22Rv1 (cell line): ENCODE results near the gene PDE4B.

Source experiments
- H3K27ac ChIP-seq: fragments of 450-650 bp; 2 replicates; pipeline ENCODE4 v1.5.1; 2017
- CTCF ChIP-seq: fragments of 450-650 bp; IDR thresholded peaks from 2 replicates; pipeline ENCODE4 v1.5.1; 2017; ENCODE audit warnings: mild to moderate bottlenecking
- ZFX ChIP-seq: fragments of 450-650 bp; IDR thresholded peaks from 2 replicates; pipeline ENCODE4 v1.6.1; 2017; ENCODE audit warnings: antibody characterized with exemption, borderline replicate concordance

PDE4B gene

GRCh38 chr1:66327588-66327987, 534.9 kb downstream of the PDE4B start:
- no peak for TF ChIP-seq ZFX
- H3K27ac ChIP-seq: no peak overlapping the region

- no peak overlapping the region for H3K27ac ChIP-seq
- TF ChIP-seq ZFX: no peak
- no peak for TF ChIP-seq CTCF
These were observed 536.2 kb downstream of the PDE4B start for GRCh38 chr1:66328896-66329295.

GRCh38 chr1:66330722-66331141, 538.0 kb downstream of the PDE4B start:
- TF ChIP-seq ZFX: no peak
- TF ChIP-seq CTCF: no peak
- H3K27ac ChIP-seq: peak overlapping the region; percentile 93; the same call in 1 of the 2 replicates

GRCh38 chr1:66331658-66332547, 539.2 kb downstream of the PDE4B start:
- TF ChIP-seq CTCF (peak; percentile 19), ZFX (no peak)
- H3K27ac ChIP-seq: peak overlapping the region; percentile 93

GRCh38 chr1:66332548-66332901, 539.8 kb downstream of the PDE4B start:
- peak; percentile 5; the same call in 1 of the 2 replicates for TF ChIP-seq CTCF
- TF ChIP-seq ZFX: no peak
- peak overlapping the region; percentile 93 for H3K27ac ChIP-seq

GRCh38 chr1:66333466-66334199, 540.9 kb downstream of the PDE4B start:
- H3K27ac ChIP-seq: no peak overlapping the region

GRCh38 chr1:66334318-66334717, 541.6 kb downstream of the PDE4B start:
- TF ChIP-seq ZFX (no peak), CTCF (no peak)
- H3K27ac ChIP-seq: no peak overlapping the region

More at GRCh38 chr1:66333466-66334199, 540.9 kb downstream of the PDE4B start:
- TF ChIP-seq CTCF (no peak), ZFX (no peak)
